Bronchial epithelial cell (primary cell): Measurements from ENCODE around the gene MUC5AC. TPM values are rescaled to one million over a fixed set of nuclear protein-coding genes. Genes with fewer than 3 reads are reported as not detected.

Experiments
- DNase-seq: peaks from one replicate; pipeline ENCODE4 v3.0.0-alpha.2; 2010; ENCODE audit warnings: low read depth
- FAIRE-seq: peaks from 2 replicates; lab custom pipeline; 2011; peaks lifted over from hg19 to GRCh38; lab: Jason Lieb, UNC
- H3K27me3 ChIP-seq: 2 replicates; pipeline ENCODE4 v1.5.1; 2011; ENCODE audit warnings: low read length; ENCODE audit not compliant: control insufficient read depth, insufficient read depth
- H3K36me3 ChIP-seq: 2 replicates; pipeline ENCODE4 v1.5.1; 2011; ENCODE audit warnings: low read length; ENCODE audit not compliant: control insufficient read depth, insufficient read depth
- H3K4me3 ChIP-seq: 2 replicates; pipeline ENCODE4 v1.5.1; 2011; ENCODE audit warnings: mild to moderate bottlenecking, low read depth, low read length, control low read depth
- CTCF ChIP-seq: IDR thresholded peaks from 2 replicates; pipeline ENCODE4 v1.5.1; 2011; ENCODE audit warnings: mild to moderate bottlenecking, moderate library complexity, low read length, control low read depth, inconsistent platforms; ENCODE audit not compliant: insufficient read depth, severe bottlenecking
- total RNA-seq: library from RNA; depleted of rRNA; stranded (reverse); fragments of >200 nt; gene quantifications from 2 replicates; pipeline ENCODE4 v1.2.1, GENCODE V29; 2014

Gene MUC5AC
- total RNA-seq, 1 donor from 2014 or later: under 0.01 TPM

GRCh38 chr11:1160231-1161101, 2.7 kb downstream of the MUC5AC start:
- no peak for FAIRE-seq
- H3K4me3 ChIP-seq: no peak overlapping the region
- no peak for TF ChIP-seq CTCF
- H3K27me3 ChIP-seq: no peaks in the 10 kb centered on the region
- no peaks in the 10 kb centered on the region for H3K36me3 ChIP-seq
- DNase-seq: no peak

GRCh38 chr11:1161410-1162137, 3.8 kb downstream of the MUC5AC start:
- FAIRE-seq: no peak

GRCh38 chr11:1162138-1162475, 4.4 kb downstream of the MUC5AC start:
- TF ChIP-seq CTCF: no peak
- DNase-seq (no peak), FAIRE-seq (no peak)
- no peak overlapping the region for H3K4me3 ChIP-seq
- H3K36me3 ChIP-seq: no peaks in the 10 kb centered on the region
- no peaks in the 10 kb centered on the region for H3K27me3 ChIP-seq

More at GRCh38 chr11:1161410-1162137, 3.8 kb downstream of the MUC5AC start:
- Histone ChIP-seq H3K27me3 (no peaks in the 10 kb centered on the region), H3K4me3 (no peak overlapping the region), H3K36me3 (no peaks in the 10 kb centered on the region)
- TF ChIP-seq CTCF: no peak
- DNase-seq: no peak

DNA sequence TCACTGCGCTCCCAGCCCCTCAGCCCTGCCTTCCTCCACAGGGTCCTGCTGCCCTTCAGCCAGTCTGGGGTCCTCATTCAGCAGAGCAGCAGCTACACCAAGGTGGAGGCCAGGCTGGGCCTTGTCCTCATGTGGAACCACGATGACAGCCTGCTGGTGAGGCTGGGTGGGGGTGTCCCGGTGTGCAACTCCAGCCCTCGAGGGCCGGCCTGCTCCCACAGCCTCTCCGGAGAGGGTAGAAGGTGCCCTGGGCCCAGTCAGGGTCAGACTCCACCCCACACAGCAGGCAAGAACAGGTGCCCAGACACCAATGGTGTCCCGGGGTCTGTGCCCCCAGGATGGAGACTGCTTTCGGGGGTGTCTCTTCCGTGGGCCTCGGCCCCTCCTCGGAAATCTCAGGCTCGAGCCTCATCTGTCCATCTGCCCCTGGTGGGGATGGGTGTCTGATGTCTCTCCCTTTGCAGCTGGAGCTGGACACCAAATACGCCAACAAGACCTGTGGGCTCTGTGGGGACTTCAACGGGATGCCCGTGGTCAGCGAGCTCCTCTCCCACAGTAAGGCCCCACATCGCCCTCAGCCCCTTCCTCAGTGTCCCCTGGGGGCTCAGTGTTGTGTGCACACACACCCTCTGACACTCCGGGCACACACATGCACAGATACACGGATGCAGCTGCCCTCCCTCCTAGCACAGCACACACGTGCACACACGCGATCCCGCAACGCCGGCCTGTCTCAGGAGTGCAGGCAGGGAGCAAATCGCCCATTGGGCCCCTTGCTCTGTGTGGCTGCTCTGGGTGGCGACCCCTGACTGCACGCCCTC, 4.9 kb downstream of the MUC5AC start:
- no peaks in the 10 kb centered on the region for H3K27me3 ChIP-seq
- FAIRE-seq: no peak
- no peak for DNase-seq
- no peaks in the 10 kb centered on the region for H3K36me3 ChIP-seq
- TF ChIP-seq CTCF: no peak
- H3K4me3 ChIP-seq: no peak overlapping the region

- Histone ChIP-seq H3K27me3 (no peaks in the 10 kb centered on the region), H3K36me3 (no peaks in the 10 kb centered on the region), H3K4me3 (no peak overlapping the region)
- FAIRE-seq (no peak), DNase-seq (no peak)
- no peak for TF ChIP-seq CTCF
These were observed 5.7 kb downstream of the MUC5AC start for GRCh38 chr11:1163321-1163910.
